Measurements from ENCODE around the gene NDUFB2.
"Not testable (repeated sequence)": the region's sequence is repeated elsewhere in the genome, so short reads cannot be mapped to it uniquely, and the experiment has no call there.

The NDUFB2 gene

GRCh38 chr7:140698477-140698876 is 2.0 kb downstream of the NDUFB2 start:
- TF ChIP-seq CTCF (IDR thresholded peaks at IDR 0.05; ENCODE audit: low read depth, low read length): no peak
- H3K36me3 ChIP-seq: peaks cover 26% of the 10 kb centered on the region
- no peaks in the 10 kb centered on the region for H3K9me3 ChIP-seq (ENCODE audit: severe bottlenecking)
- no peak overlapping the region for H3K27ac ChIP-seq
- no peaks in the 10 kb centered on the region for H3K27me3 ChIP-seq (ENCODE audit: insufficient read depth, low read depth, severe bottlenecking)
- H3K4me3 ChIP-seq (ENCODE audit: low read depth, low read length): no peak overlapping the region
- DNase-seq: no peak

GRCh38 chr7:140702774-140703173 is 6.3 kb downstream of the NDUFB2 start:
- peaks cover 42% of the 10 kb centered on the region for H3K36me3 ChIP-seq
- DNase-seq: no peak
- TF ChIP-seq CTCF (IDR thresholded peaks at IDR 0.05; ENCODE audit: low read depth, low read length): no peak
- no peak overlapping the region for H3K27ac ChIP-seq
- H3K27me3 ChIP-seq (ENCODE audit: insufficient read depth, low read depth, severe bottlenecking): no peaks in the 10 kb centered on the region
- H3K9me3 ChIP-seq (ENCODE audit: severe bottlenecking): no peaks in the 10 kb centered on the region
- H3K4me3 ChIP-seq (ENCODE audit: low read depth, low read length): no peak overlapping the region

GRCh38 chr7:140704205-140704604 is 7.7 kb downstream of the NDUFB2 start:
- DNase-seq: no peak
- no peaks in the 10 kb centered on the region for H3K27me3 ChIP-seq (ENCODE audit: insufficient read depth, low read depth, severe bottlenecking)
- peaks cover 38% of the 10 kb centered on the region for H3K36me3 ChIP-seq
- no peak overlapping the region for H3K27ac ChIP-seq
- H3K4me3 ChIP-seq (ENCODE audit: low read depth, low read length): no peak overlapping the region
- no peak for TF ChIP-seq CTCF (IDR thresholded peaks at IDR 0.05; ENCODE audit: low read depth, low read length)
- H3K9me3 ChIP-seq (ENCODE audit: severe bottlenecking): no peaks in the 10 kb centered on the region

GRCh38 chr7:140707132-140707531 is 10.6 kb downstream of the NDUFB2 start:
- TF ChIP-seq CTCF (IDR thresholded peaks at IDR 0.05; ENCODE audit: low read depth, low read length): no peak
- peaks cover 2% of the 10 kb centered on the region for H3K9me3 ChIP-seq (ENCODE audit: severe bottlenecking)
- no peak for DNase-seq
- H3K27me3 ChIP-seq (ENCODE audit: insufficient read depth, low read depth, severe bottlenecking): no peaks in the 10 kb centered on the region
- no peak overlapping the region for H3K27ac ChIP-seq
- peaks cover 32% of the 10 kb centered on the region for H3K36me3 ChIP-seq
- no peak overlapping the region for H3K4me3 ChIP-seq (ENCODE audit: low read depth, low read length)

- H3K27me3 ChIP-seq (ENCODE audit: insufficient read depth, low read depth, severe bottlenecking); H3K27ac ChIP-seq: not testable (repeated sequence)
These were observed 12.3 kb downstream of the NDUFB2 start for GRCh38 chr7:140708764-140709163.

GRCh38 chr7:140712392-140712791 is 15.9 kb downstream of the NDUFB2 start:
- not testable (repeated sequence) for H3K4me3 ChIP-seq (ENCODE audit: low read depth, low read length); H3K9me3 ChIP-seq (ENCODE audit: severe bottlenecking); H3K36me3 ChIP-seq; H3K27ac ChIP-seq; DNase-seq; H3K27me3 ChIP-seq (ENCODE audit: insufficient read depth, low read depth, severe bottlenecking)

More at GRCh38 chr7:140708764-140709163, 12.3 kb downstream of the NDUFB2 start:
- DNase-seq; H3K4me3 ChIP-seq (ENCODE audit: low read depth, low read length); H3K9me3 ChIP-seq (ENCODE audit: severe bottlenecking): not testable (repeated sequence)
- peaks cover 29% of the 10 kb centered on the region for H3K36me3 ChIP-seq

- H3K27ac ChIP-seq: no peak overlapping the region
- no peak overlapping the region for H3K4me3 ChIP-seq (ENCODE audit: low read depth, low read length)
- H3K36me3 ChIP-seq: no peaks in the 10 kb centered on the region
- no peaks in the 10 kb centered on the region for H3K27me3 ChIP-seq (ENCODE audit: insufficient read depth, low read depth, severe bottlenecking)
- DNase-seq: no peak
- H3K9me3 ChIP-seq (ENCODE audit: severe bottlenecking): peaks cover 2% of the 10 kb centered on the region
- no peak for TF ChIP-seq CTCF (IDR thresholded peaks at IDR 0.05; ENCODE audit: low read depth, low read length)
These were observed 18.0 kb downstream of the NDUFB2 start for GRCh38 chr7:140714331-140715040.
